HepG2 (cell line): ENCODE measurements around the gene SECTM1. TPM values are rescaled to one million over a fixed set of nuclear protein-coding genes. Genes with fewer than 3 reads are reported as not detected.

Source experiments
- ARNTL ChIP-seq: sonication (generic); formaldehyde crosslinking; IDR thresholded peaks from 2 replicates; pipeline ENCODE4 v1.4.0; 2020; ENCODE audit warnings: mild to moderate bottlenecking, missing genetic modification reagents
- HIVEP1 ChIP-seq: sonication (generic); formaldehyde crosslinking; IDR thresholded peaks from 2 replicates; pipeline ENCODE4 v1.4.0; 2020; ENCODE audit warnings: mild to moderate bottlenecking, missing genetic modification reagents
- KMT2A ChIP-seq: sonication (generic); formaldehyde crosslinking; IDR thresholded peaks from 2 replicates; pipeline ENCODE4 v1.4.0; 2020; ENCODE audit warnings: missing genetic modification reagents
- KMT2B ChIP-seq: IDR thresholded peaks from 2 replicates; pipeline ENCODE4 v1.6.1; 2016; ENCODE audit warnings: missing genetic modification reagents, missing compliant biosample characterization
- MIXL1 ChIP-seq: IDR thresholded peaks from 2 replicates; pipeline ENCODE4 v1.6.1; 2016
- NCOR1 ChIP-seq: fragments of 200-600 bp; sonication (generic); IDR thresholded peaks from 2 replicates; pipeline ENCODE4 v1.7.0; 2017; ENCODE audit warnings: antibody characterized with exemption, low read length, borderline replicate concordance
- PHF21A ChIP-seq: sonication (generic); formaldehyde crosslinking; IDR thresholded peaks from 2 replicates; pipeline ENCODE4 v1.5.0; 2020; ENCODE audit warnings: mild to moderate bottlenecking, missing genetic modification reagents
- SALL1 ChIP-seq: sonication (generic); formaldehyde crosslinking; IDR thresholded peaks from 2 replicates; pipeline ENCODE4 v1.8.0; 2022; ENCODE audit warnings: mild to moderate bottlenecking, missing genetic modification reagents
- SMAD1 ChIP-seq: sonication (generic); formaldehyde crosslinking; IDR thresholded peaks from 2 replicates; pipeline ENCODE4 v1.4.0; 2020; ENCODE audit warnings: missing genetic modification reagents, low read depth, mild to moderate bottlenecking, borderline replicate concordance
- SNRNP70 ChIP-seq: fragments of 200-400 bp; formaldehyde crosslinking; IDR thresholded peaks from 2 replicates; pipeline ENCODE4 v1.6.1; 2017; ENCODE audit warnings: mild to moderate bottlenecking, low read depth, low read length, moderate library complexity
- SOX13 ChIP-seq, 3 experiments: fragments of 450-650 bp in 1 of 3; sonication (generic) in 1 of 3; formaldehyde crosslinking in 1 of 3; IDR thresholded peaks in 2 of 3; conservative IDR thresholded peaks in 1 of 3; 2 replicates each; pipeline versions ENCODE4 v1.5.0 to v1.6.1; 2016 to 2020; ENCODE audit warnings: antibody characterized with exemption in 1 of 3, mild to moderate bottlenecking in 1 of 3, missing compliant biosample characterization in 1 of 3, missing genetic modification reagents in 1 of 3, moderate library complexity in 1 of 3
- STAT5B ChIP-seq: sonication (generic); formaldehyde crosslinking; IDR thresholded peaks from 2 replicates; pipeline ENCODE4 v1.4.0; 2020; ENCODE audit warnings: missing genetic modification reagents
- TRIM24 ChIP-seq: sonication (generic); formaldehyde crosslinking; IDR thresholded peaks from 2 replicates; pipeline ENCODE4 v1.8.0; 2022; ENCODE audit warnings: mild to moderate bottlenecking, missing genetic modification reagents
- TSC22D2 ChIP-seq: sonication (generic); formaldehyde crosslinking; IDR thresholded peaks from 2 replicates; pipeline ENCODE4 v1.5.1; 2020; ENCODE audit warnings: missing genetic modification reagents, mild to moderate bottlenecking, borderline replicate concordance
- ZNF263 ChIP-seq: sonication (generic); formaldehyde crosslinking; IDR thresholded peaks from 2 replicates; pipeline ENCODE4 v1.4.0; 2020; ENCODE audit warnings: missing genetic modification reagents
- ZNF468 ChIP-seq: sonication (generic); formaldehyde crosslinking; IDR thresholded peaks from 2 replicates; pipeline ENCODE4 v1.8.0; 2022; ENCODE audit warnings: mild to moderate bottlenecking, moderate library complexity, missing genetic modification reagents
- polyA plus RNA-seq, 8 experiments: library from polyadenylated mRNA; depleted of rRNA in 3 of 8; stranded (reverse) in 7 of 8; unstranded in 1 of 8; fragments of >200 nt; fragmentation: Illumina TruSeq in 4 of 8; extraction: Trizol in 4 of 8; gene quantifications; 2 replicates each; pipeline versions ENCODE4 v1.2.1 to v1.2.3, GENCODE V29; 2011 to 2016; ENCODE audit warnings: low read depth in 4 of 8, missing spikeins in 1 of 8, mixed read lengths in 1 of 8; ENCODE audit not compliant: insufficient read depth in 1 of 8
- total RNA-seq, 5 experiments: library from RNA; depleted of rRNA; stranded (reverse); fragments of >200 nt; fragmentation: Illumina TruSeq; extraction: Trizol; gene quantifications; 2 replicates each; pipeline ENCODE4 v1.2.3, GENCODE V29; 2016; ENCODE audit warnings: low read depth in 1 of 5
- TF ChIP-seq, protein P1 (sequence below): IDR thresholded peaks from 2 replicates; pipeline ENCODE4 v1.4.0; 2020; ENCODE audit warnings: mild to moderate bottlenecking, missing genetic modification reagents
- TF ChIP-seq, protein P2 (sequence below): sonication (generic); formaldehyde crosslinking; conservative IDR thresholded peaks from 2 replicates; pipeline ENCODE4 v1.4.0; 2020; ENCODE audit warnings: mild to moderate bottlenecking, missing genetic modification reagents, moderate library complexity
- TF ChIP-seq, protein P3 (sequence below): sonication (generic); formaldehyde crosslinking; IDR thresholded peaks from 2 replicates; pipeline ENCODE4 v1.4.0; 2020; ENCODE audit warnings: missing genetic modification reagents

The SECTM1 gene
- total and polyA plus RNA-seq, 2 of the 13 experiments (the other 11 are each of a cell fraction or from before 2014, with no cell fraction given), result 3.5 to 5.3 TPM

DNA sequence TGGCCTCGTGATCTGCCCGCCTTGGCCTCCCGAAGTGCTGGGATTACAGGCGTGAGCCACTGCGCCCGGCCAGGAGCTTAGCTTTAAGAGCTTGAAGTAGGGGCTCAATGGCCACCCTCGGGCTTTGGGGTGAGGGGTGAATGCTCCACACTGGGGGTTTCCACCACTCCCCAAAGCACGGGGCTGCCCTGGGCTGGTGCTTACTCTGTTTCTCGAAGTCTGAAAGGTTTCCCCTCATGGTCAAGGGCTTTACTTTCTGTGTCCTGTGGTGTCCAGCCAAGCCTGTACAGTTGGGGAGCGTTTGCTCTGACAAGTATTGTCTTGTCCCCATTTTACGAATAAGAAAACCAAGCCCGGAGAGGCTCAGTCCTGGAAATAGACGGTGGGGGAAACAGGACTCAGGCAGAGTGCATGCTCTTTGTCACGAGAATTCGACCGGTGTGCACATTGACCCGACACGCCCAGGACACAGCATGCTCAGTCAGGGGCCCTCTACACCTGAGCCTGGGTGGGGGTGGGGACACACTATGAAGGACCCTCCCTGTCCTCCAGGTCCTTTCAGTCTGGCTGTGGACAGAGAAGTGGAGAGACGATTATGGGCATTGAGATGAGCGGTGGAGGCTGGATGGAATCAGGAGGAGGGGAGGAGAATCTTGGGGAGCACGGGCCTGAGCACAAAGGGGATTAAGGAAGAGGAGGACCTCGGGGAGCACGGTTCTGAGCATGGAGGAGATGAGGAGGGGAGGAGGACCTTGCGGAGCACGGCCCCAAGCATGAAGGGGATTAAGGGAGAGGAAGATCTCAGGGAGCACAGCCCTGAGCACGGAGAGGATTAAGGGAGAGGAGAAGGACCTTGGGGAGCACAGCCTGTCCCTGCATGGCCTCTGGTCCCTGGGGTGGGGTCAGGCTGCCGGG lies 23.7 kb downstream of the SECTM1 start (continued):
- TF ChIP-seq, protein P1, sequence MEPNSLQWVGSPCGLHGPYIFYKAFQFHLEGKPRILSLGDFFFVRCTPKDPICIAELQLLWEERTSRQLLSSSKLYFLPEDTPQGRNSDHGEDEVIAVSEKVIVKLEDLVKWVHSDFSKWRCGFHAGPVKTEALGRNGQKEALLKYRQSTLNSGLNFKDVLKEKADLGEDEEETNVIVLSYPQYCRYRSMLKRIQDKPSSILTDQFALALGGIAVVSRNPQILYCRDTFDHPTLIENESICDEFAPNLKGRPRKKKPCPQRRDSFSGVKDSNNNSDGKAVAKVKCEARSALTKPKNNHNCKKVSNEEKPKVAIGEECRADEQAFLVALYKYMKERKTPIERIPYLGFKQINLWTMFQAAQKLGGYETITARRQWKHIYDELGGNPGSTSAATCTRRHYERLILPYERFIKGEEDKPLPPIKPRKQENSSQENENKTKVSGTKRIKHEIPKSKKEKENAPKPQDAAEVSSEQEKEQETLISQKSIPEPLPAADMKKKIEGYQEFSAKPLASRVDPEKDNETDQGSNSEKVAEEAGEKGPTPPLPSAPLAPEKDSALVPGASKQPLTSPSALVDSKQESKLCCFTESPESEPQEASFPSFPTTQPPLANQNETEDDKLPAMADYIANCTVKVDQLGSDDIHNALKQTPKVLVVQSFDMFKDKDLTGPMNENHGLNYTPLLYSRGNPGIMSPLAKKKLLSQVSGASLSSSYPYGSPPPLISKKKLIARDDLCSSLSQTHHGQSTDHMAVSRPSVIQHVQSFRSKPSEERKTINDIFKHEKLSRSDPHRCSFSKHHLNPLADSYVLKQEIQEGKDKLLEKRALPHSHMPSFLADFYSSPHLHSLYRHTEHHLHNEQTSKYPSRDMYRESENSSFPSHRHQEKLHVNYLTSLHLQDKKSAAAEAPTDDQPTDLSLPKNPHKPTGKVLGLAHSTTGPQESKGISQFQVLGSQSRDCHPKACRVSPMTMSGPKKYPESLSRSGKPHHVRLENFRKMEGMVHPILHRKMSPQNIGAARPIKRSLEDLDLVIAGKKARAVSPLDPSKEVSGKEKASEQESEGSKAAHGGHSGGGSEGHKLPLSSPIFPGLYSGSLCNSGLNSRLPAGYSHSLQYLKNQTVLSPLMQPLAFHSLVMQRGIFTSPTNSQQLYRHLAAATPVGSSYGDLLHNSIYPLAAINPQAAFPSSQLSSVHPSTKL (CRISPR knock-in tag), result peak; percentile 41
- TF ChIP-seq KMT2A, result peak; percentile 38; the same call in 1 of the 2 replicates
- peak; percentile 100 for TF ChIP-seq ZNF263 (CRISPR knock-in tag)
- peak; percentile 53; the same call in 1 of the 2 replicates for TF ChIP-seq SMAD1
- TF ChIP-seq TSC22D2 (CRISPR knock-in tag), result no peak
- TF ChIP-seq TRIM24 (CRISPR knock-in tag), result no peak
- TF ChIP-seq, protein P2, sequence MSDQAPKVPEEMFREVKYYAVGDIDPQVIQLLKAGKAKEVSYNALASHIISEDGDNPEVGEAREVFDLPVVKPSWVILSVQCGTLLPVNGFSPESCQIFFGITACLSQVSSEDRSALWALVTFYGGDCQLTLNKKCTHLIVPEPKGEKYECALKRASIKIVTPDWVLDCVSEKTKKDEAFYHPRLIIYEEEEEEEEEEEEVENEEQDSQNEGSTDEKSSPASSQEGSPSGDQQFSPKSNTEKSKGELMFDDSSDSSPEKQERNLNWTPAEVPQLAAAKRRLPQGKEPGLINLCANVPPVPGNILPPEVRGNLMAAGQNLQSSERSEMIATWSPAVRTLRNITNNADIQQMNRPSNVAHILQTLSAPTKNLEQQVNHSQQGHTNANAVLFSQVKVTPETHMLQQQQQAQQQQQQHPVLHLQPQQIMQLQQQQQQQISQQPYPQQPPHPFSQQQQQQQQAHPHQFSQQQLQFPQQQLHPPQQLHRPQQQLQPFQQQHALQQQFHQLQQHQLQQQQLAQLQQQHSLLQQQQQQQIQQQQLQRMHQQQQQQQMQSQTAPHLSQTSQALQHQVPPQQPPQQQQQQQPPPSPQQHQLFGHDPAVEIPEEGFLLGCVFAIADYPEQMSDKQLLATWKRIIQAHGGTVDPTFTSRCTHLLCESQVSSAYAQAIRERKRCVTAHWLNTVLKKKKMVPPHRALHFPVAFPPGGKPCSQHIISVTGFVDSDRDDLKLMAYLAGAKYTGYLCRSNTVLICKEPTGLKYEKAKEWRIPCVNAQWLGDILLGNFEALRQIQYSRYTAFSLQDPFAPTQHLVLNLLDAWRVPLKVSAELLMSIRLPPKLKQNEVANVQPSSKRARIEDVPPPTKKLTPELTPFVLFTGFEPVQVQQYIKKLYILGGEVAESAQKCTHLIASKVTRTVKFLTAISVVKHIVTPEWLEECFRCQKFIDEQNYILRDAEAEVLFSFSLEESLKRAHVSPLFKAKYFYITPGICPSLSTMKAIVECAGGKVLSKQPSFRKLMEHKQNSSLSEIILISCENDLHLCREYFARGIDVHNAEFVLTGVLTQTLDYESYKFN (CRISPR knock-in tag), result peak; percentile 94
- no peak; the same call in 1 of the 2 replicates for TF ChIP-seq SOX13 (IDR thresholded peaks at IDR 0.05)
- peak in 1 of 2 experiments; percentile 43; a peak in 2 of 4 replicates for TF ChIP-seq SOX13 (CRISPR knock-in tag; conservative IDR thresholded peaks at IDR 0.05 in 1 of 2, IDR thresholded peaks at IDR 0.05 in 1 of 2)
- TF ChIP-seq STAT5B (CRISPR knock-in tag), result no peak
- TF ChIP-seq, protein P3, sequence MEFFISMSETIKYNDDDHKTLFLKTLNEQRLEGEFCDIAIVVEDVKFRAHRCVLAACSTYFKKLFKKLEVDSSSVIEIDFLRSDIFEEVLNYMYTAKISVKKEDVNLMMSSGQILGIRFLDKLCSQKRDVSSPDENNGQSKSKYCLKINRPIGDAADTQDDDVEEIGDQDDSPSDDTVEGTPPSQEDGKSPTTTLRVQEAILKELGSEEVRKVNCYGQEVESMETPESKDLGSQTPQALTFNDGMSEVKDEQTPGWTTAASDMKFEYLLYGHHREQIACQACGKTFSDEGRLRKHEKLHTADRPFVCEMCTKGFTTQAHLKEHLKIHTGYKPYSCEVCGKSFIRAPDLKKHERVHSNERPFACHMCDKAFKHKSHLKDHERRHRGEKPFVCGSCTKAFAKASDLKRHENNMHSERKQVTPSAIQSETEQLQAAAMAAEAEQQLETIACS (CRISPR knock-in tag), result no peak
- TF ChIP-seq PHF21A, result peak; percentile 70; the same call in 1 of the 2 replicates
- TF ChIP-seq SALL1 (CRISPR knock-in tag), result peak; percentile 76
- peak; percentile 81; the same call in 1 of the 2 replicates for TF ChIP-seq HIVEP1 (CRISPR knock-in tag)
- TF ChIP-seq ARNTL (CRISPR knock-in tag), result 0 out of 2 replicates have a peak, but pooled peaks have one; percentile 2
- no peak for TF ChIP-seq SNRNP70
- TF ChIP-seq KMT2B (CRISPR knock-in tag), result no peak
- peak; percentile 57; the same call in 1 of the 2 replicates for TF ChIP-seq NCOR1
- peak; percentile 25; the same call in 1 of the 2 replicates for TF ChIP-seq MIXL1 (CRISPR knock-in tag)
- TF ChIP-seq ZNF468 (CRISPR knock-in tag), result no peak
